ENCODE results near the gene MTUS2. TPM values are rescaled to one million over a fixed set of nuclear protein-coding genes. Genes with fewer than 3 reads are reported as not detected.

MTUS2 gene
- total and polyA plus RNA-seq, 8 donors: 0.12 to 28.1 (median 3.5) TPM; not detected in 1

- Histone ChIP-seq H3K36me3 (no peaks in the 10 kb centered on the region), H3K27ac (no peak overlapping the region), H3K4me1 (no peaks in the 10 kb centered on the region), H3K27me3 (no peaks in the 10 kb centered on the region), H3K9me3 (peaks cover 0 to 29% (median 10%) of the 10 kb centered on the region in 4 donors), H3K4me3 (no peak overlapping the region)
- no peak for DNase-seq
- intact Hi-C loops (cut with DNase I; ENCODE audit: low total_unique reads): no loop called here
- TF ChIP-seq EP300 (IDR thresholded peaks at IDR 0.05) (no peak), POLR2A (IDR thresholded peaks at IDR 0.05) (no peak), CTCF (IDR thresholded peaks at IDR 0.05) (no peak), POLR2AphosphoS5 (IDR thresholded peaks at IDR 0.05) (no peak)
- 36 to 89% (median 80%) methylated on average over 1 of the region's 1 CpG for WGBS, 5 donors
These were observed 359.9 kb downstream of the MTUS2 start for GRCh38 chr13:29180055-29180454.

GRCh38 chr13:29182216-29182615 lies 362.1 kb downstream of the MTUS2 start:
- no peaks in the 10 kb centered on the region for H3K27me3 ChIP-seq
- no peak for DNase-seq
- WGBS, 5 donors: 79 to 98% (median 95%) methylated on average over 2 of the region's 2 CpGs
- peaks cover 0 to 27% (median 17%) of the 10 kb centered on the region in 4 donors for H3K9me3 ChIP-seq
- no peaks in the 10 kb centered on the region for H3K36me3 ChIP-seq
- no peaks in the 10 kb centered on the region for H3K4me1 ChIP-seq
- H3K4me3 ChIP-seq: no peak overlapping the region
- TF ChIP-seq EP300 (IDR thresholded peaks at IDR 0.05) (no peak), POLR2AphosphoS5 (IDR thresholded peaks at IDR 0.05) (no peak), CTCF (IDR thresholded peaks at IDR 0.05) (no peak), POLR2A (IDR thresholded peaks at IDR 0.05) (no peak)
- intact Hi-C loops (cut with DNase I; ENCODE audit: low total_unique reads): no loop called here
- no peak overlapping the region for H3K27ac ChIP-seq

- DNase-seq: no peak
- intact Hi-C loops (cut with DNase I; ENCODE audit: low total_unique reads): no loop called here
- H3K4me1 ChIP-seq: no peaks in the 10 kb centered on the region
- WGBS, 5 donors: 68 to 80% (median 72%) methylated on average over 2 of the region's 2 CpGs
- TF ChIP-seq POLR2AphosphoS5 (IDR thresholded peaks at IDR 0.05): no peak
- no peak for TF ChIP-seq CTCF (IDR thresholded peaks at IDR 0.05)
- TF ChIP-seq EP300 (IDR thresholded peaks at IDR 0.05): no peak
- TF ChIP-seq POLR2A (IDR thresholded peaks at IDR 0.05): no peak
- H3K36me3 ChIP-seq: no peaks in the 10 kb centered on the region
- H3K27me3 ChIP-seq: no peaks in the 10 kb centered on the region
- peaks cover 0 to 47% (median 22%) of the 10 kb centered on the region in 4 donors for H3K9me3 ChIP-seq
- no peak overlapping the region for H3K27ac ChIP-seq
- H3K4me3 ChIP-seq: no peak overlapping the region
These were observed 365.8 kb downstream of the MTUS2 start for GRCh38 chr13:29185926-29186325.

GRCh38 chr13:29187584-29187983 lies 367.4 kb downstream of the MTUS2 start:
- TF ChIP-seq CTCF (IDR thresholded peaks at IDR 0.05) (no peak), POLR2AphosphoS5 (IDR thresholded peaks at IDR 0.05) (no peak), POLR2A (IDR thresholded peaks at IDR 0.05) (no peak), EP300 (IDR thresholded peaks at IDR 0.05) (no peak)
- intact Hi-C loops (cut with DNase I; ENCODE audit: low total_unique reads): no loop called here
- Histone ChIP-seq H3K36me3 (no peaks in the 10 kb centered on the region), H3K27ac (no peak overlapping the region), H3K9me3 (peaks cover 0 to 58% (median 24%) of the 10 kb centered on the region in 4 donors), H3K4me1 (no peaks in the 10 kb centered on the region), H3K4me3 (no peak overlapping the region), H3K27me3 (no peaks in the 10 kb centered on the region)
- no peak for DNase-seq
- 77 to 93% (median 90%) methylated on average over 1 of the region's 1 CpG for WGBS, 5 donors

Measured in stomach (tissue), 9 donors.